Activated naive CD8-positive, alpha-beta T cell treated with anti-CD3 and anti-CD28 coated beads for 36 hours (primary cell): Measurements from ENCODE around the gene ILKAP. TPM values are rescaled to one million over a fixed set of nuclear protein-coding genes. Genes with fewer than 3 reads are reported as not detected.

Source experiments
- DNase-seq: peaks from one replicate; pipeline ENCODE4 v3.0.0; 2021
- H3K27ac Mint-ChIP-seq: one replicate; pipeline ENCODE4 v1.8.0; 2022; ENCODE audit warnings: mild to moderate bottlenecking, moderate library complexity, mixed read lengths
- H3K27me3 Mint-ChIP-seq: one replicate; pipeline ENCODE4 v1.8.0; 2022; ENCODE audit warnings: mild to moderate bottlenecking, mixed read lengths
- H3K36me3 Mint-ChIP-seq: one replicate; pipeline ENCODE4 v1.8.0; 2021; ENCODE audit warnings: mild to moderate bottlenecking, mixed read lengths
- H3K4me1 Mint-ChIP-seq: one replicate; pipeline ENCODE4 v1.8.0; 2021; ENCODE audit warnings: mixed read lengths
- H3K4me3 Mint-ChIP-seq: one replicate; pipeline ENCODE4 v1.8.0; 2022; ENCODE audit warnings: mild to moderate bottlenecking, moderate library complexity, mixed read lengths
- H3K9me3 Mint-ChIP-seq: one replicate; pipeline ENCODE4 v1.8.0; 2022; ENCODE audit warnings: mixed read lengths
- total RNA-seq, 2 experiments: library from RNA; stranded (reverse); gene quantifications; one replicate each; pipeline ENCODE4 v1.2.3, GENCODE V29; 2021

The ILKAP gene
- total RNA-seq, 2 experiments from 2014 or later = 52.9 to 54.7 TPM

- no peak overlapping the region for H3K4me3 Mint-ChIP-seq
- H3K27ac Mint-ChIP-seq = no peak overlapping the region
- H3K36me3 Mint-ChIP-seq = no peaks in the 10 kb centered on the region
- DNase-seq = no peak
- H3K27me3 Mint-ChIP-seq = no peaks in the 10 kb centered on the region
- no peaks in the 10 kb centered on the region for H3K9me3 Mint-ChIP-seq
- no peaks in the 10 kb centered on the region for H3K4me1 Mint-ChIP-seq
Measured at GRCh38 chr2:238134393-238134785, 69.1 kb downstream of the ILKAP start.

GRCh38 chr2:238133499-238134392, 69.7 kb downstream of the ILKAP start:
- H3K9me3 Mint-ChIP-seq = no peaks in the 10 kb centered on the region
- H3K4me1 Mint-ChIP-seq = no peaks in the 10 kb centered on the region
- DNase-seq = no peak
- H3K27me3 Mint-ChIP-seq = no peaks in the 10 kb centered on the region
- no peak overlapping the region for H3K4me3 Mint-ChIP-seq
- no peak overlapping the region for H3K27ac Mint-ChIP-seq
- no peaks in the 10 kb centered on the region for H3K36me3 Mint-ChIP-seq

GRCh38 chr2:238132463-238133450, 70.7 kb downstream of the ILKAP start:
- DNase-seq = no peak
- Mint-ChIP-seq H3K27ac (no peak overlapping the region), H3K4me1 (no peaks in the 10 kb centered on the region), H3K9me3 (no peaks in the 10 kb centered on the region), H3K36me3 (no peaks in the 10 kb centered on the region), H3K4me3 (no peak overlapping the region), H3K27me3 (no peaks in the 10 kb centered on the region)

GRCh38 chr2:238131761-238132462, 71.6 kb downstream of the ILKAP start:
- no peaks in the 10 kb centered on the region for H3K4me1 Mint-ChIP-seq
- no peak for DNase-seq
- no peak overlapping the region for H3K4me3 Mint-ChIP-seq
- no peaks in the 10 kb centered on the region for H3K9me3 Mint-ChIP-seq
- no peak overlapping the region for H3K27ac Mint-ChIP-seq
- H3K27me3 Mint-ChIP-seq = no peaks in the 10 kb centered on the region
- no peaks in the 10 kb centered on the region for H3K36me3 Mint-ChIP-seq

- Mint-ChIP-seq H3K9me3 (no peaks in the 10 kb centered on the region), H3K4me3 (no peak overlapping the region), H3K4me1 (no peaks in the 10 kb centered on the region), H3K27me3 (no peaks in the 10 kb centered on the region), H3K36me3 (no peaks in the 10 kb centered on the region), H3K27ac (no peak overlapping the region)
- no peak for DNase-seq
Measured at GRCh38 chr2:238130696-238131628, 72.5 kb downstream of the ILKAP start.

GRCh38 chr2:238130111-238130695, 73.3 kb downstream of the ILKAP start:
- Mint-ChIP-seq H3K27me3 (no peaks in the 10 kb centered on the region), H3K36me3 (no peaks in the 10 kb centered on the region), H3K9me3 (no peaks in the 10 kb centered on the region), H3K27ac (no peak overlapping the region), H3K4me1 (no peaks in the 10 kb centered on the region), H3K4me3 (no peak overlapping the region)
- DNase-seq = no peak

- no peak for DNase-seq
- Mint-ChIP-seq H3K27ac (no peak overlapping the region), H3K4me1 (no peaks in the 10 kb centered on the region), H3K27me3 (no peaks in the 10 kb centered on the region), H3K4me3 (no peak overlapping the region), H3K36me3 (no peaks in the 10 kb centered on the region), H3K9me3 (no peaks in the 10 kb centered on the region)
Measured at GRCh38 chr2:238129166-238130010, 74.1 kb downstream of the ILKAP start.

- no peak overlapping the region for H3K27ac Mint-ChIP-seq
- no peak for DNase-seq
Measured at GRCh38 chr2:238128534-238129001, 74.9 kb downstream of the ILKAP start.

GRCh38 chr2:238128061-238128440, 75.4 kb downstream of the ILKAP start:
- H3K27ac Mint-ChIP-seq = no peak overlapping the region
- no peaks in the 10 kb centered on the region for H3K4me1 Mint-ChIP-seq
- no peaks in the 10 kb centered on the region for H3K27me3 Mint-ChIP-seq
- no peaks in the 10 kb centered on the region for H3K36me3 Mint-ChIP-seq
- no peak for DNase-seq
- no peak overlapping the region for H3K4me3 Mint-ChIP-seq
- no peaks in the 10 kb centered on the region for H3K9me3 Mint-ChIP-seq

More at GRCh38 chr2:238128534-238129001, 74.9 kb downstream of the ILKAP start:
- no peaks in the 10 kb centered on the region for H3K9me3 Mint-ChIP-seq
- no peaks in the 10 kb centered on the region for H3K27me3 Mint-ChIP-seq
- H3K36me3 Mint-ChIP-seq = no peaks in the 10 kb centered on the region
- H3K4me3 Mint-ChIP-seq = no peak overlapping the region
- no peaks in the 10 kb centered on the region for H3K4me1 Mint-ChIP-seq

- H3K36me3 Mint-ChIP-seq = no peaks in the 10 kb centered on the region
- no peaks in the 10 kb centered on the region for H3K27me3 Mint-ChIP-seq
- no peaks in the 10 kb centered on the region for H3K9me3 Mint-ChIP-seq
- no peak overlapping the region for H3K4me3 Mint-ChIP-seq
- DNase-seq = no peak
- H3K27ac Mint-ChIP-seq = no peak overlapping the region
- no peaks in the 10 kb centered on the region for H3K4me1 Mint-ChIP-seq
Measured at GRCh38 chr2:238127165-238128060, 76.1 kb downstream of the ILKAP start.

GRCh38 chr2:238126775-238127164, 76.7 kb downstream of the ILKAP start:
- Mint-ChIP-seq H3K9me3 (no peaks in the 10 kb centered on the region), H3K27ac (no peak overlapping the region), H3K27me3 (no peaks in the 10 kb centered on the region), H3K4me3 (no peak overlapping the region), H3K4me1 (no peaks in the 10 kb centered on the region), H3K36me3 (no peaks in the 10 kb centered on the region)
- DNase-seq = no peak

- H3K36me3 Mint-ChIP-seq = no peaks in the 10 kb centered on the region
- no peaks in the 10 kb centered on the region for H3K27me3 Mint-ChIP-seq
- H3K9me3 Mint-ChIP-seq = no peaks in the 10 kb centered on the region
- no peak overlapping the region for H3K27ac Mint-ChIP-seq
- H3K4me1 Mint-ChIP-seq = no peaks in the 10 kb centered on the region
- no peak for DNase-seq
- no peak overlapping the region for H3K4me3 Mint-ChIP-seq
Measured at GRCh38 chr2:238126338-238126737, 77.2 kb downstream of the ILKAP start.
